SK-N-SH treated with all-trans-retinoic acid at 6 μM for 48 hours (cell line): ENCODE data around the gene RAPGEF1.

Source experiments
- TCF4 ChIP-seq: fragments of 250-450 bp; sonication (Bioruptor Pico); IDR thresholded peaks from 2 replicates; pipeline ENCODE4 v1.8.0; 2021; ENCODE audit warnings: mild to moderate bottlenecking, moderate library complexity, borderline replicate concordance
- ZC3H10 ChIP-seq: fragments of 250-450 bp; sonication (Bioruptor Pico); IDR thresholded peaks from 2 replicates; pipeline ENCODE4 v1.5.1; 2021; ENCODE audit warnings: mild to moderate bottlenecking, moderate library complexity
- ZFP3 ChIP-seq: fragments of 250-450 bp; sonication (Bioruptor Pico); IDR thresholded peaks from 2 replicates; pipeline ENCODE4 v1.5.0; 2020; ENCODE audit warnings: mild to moderate bottlenecking, moderate library complexity
- ZFP30 ChIP-seq: fragments of 450-650 bp; formaldehyde crosslinking; IDR thresholded peaks from 2 replicates; pipeline ENCODE4 v1.5.0; 2022; ENCODE audit warnings: mild to moderate bottlenecking, moderate library complexity
- ZNF565 ChIP-seq: fragments of 450-650 bp; formaldehyde crosslinking; conservative IDR thresholded peaks from 2 replicates; pipeline ENCODE4 v1.5.0; 2020; ENCODE audit warnings: low read depth, mild to moderate bottlenecking, moderate library complexity
- TF ChIP-seq, protein P1 (sequence below): fragments of 250-450 bp; sonication (Bioruptor Pico); IDR thresholded peaks from 2 replicates; pipeline ENCODE4 v1.8.0; 2020; ENCODE audit warnings: mild to moderate bottlenecking, moderate library complexity, borderline replicate concordance

DNA sequence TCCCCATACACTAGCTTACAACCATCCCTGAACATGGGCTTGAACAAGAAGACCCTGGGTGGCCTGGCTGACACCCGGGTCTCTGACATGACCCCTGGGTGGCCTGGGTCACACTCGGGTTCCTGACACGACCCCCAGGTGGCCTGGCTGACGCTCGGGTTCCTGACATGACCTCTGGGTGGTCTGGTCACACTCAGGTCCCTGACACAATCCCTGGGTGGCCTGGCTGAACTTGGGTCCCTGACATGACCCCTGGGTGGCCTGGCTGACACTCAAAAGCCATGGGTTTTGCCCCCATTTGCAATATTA, 156.6 kb downstream of the RAPGEF1 start:
- TF ChIP-seq, protein P1, sequence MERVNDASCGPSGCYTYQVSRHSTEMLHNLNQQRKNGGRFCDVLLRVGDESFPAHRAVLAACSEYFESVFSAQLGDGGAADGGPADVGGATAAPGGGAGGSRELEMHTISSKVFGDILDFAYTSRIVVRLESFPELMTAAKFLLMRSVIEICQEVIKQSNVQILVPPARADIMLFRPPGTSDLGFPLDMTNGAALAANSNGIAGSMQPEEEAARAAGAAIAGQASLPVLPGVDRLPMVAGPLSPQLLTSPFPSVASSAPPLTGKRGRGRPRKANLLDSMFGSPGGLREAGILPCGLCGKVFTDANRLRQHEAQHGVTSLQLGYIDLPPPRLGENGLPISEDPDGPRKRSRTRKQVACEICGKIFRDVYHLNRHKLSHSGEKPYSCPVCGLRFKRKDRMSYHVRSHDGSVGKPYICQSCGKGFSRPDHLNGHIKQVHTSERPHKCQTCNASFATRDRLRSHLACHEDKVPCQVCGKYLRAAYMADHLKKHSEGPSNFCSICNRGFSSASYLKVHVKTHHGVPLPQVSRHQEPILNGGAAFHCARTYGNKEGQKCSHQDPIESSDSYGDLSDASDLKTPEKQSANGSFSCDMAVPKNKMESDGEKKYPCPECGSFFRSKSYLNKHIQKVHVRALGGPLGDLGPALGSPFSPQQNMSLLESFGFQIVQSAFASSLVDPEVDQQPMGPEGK (CRISPR knock-in tag) = no peak
- TF ChIP-seq ZFP30 (CRISPR knock-in tag) (no peak), TCF4 (CRISPR knock-in tag) (no peak), ZNF565 (CRISPR knock-in tag) (no peak), ZFP3 (CRISPR knock-in tag) (no peak), ZC3H10 (CRISPR knock-in tag) (no peak)
